Head of caudate nucleus (tissue), 42 donors: ENCODE results near the gene ARMC6.
"Not testable (repeated sequence)": the region's sequence is repeated elsewhere in the genome, so short reads cannot be mapped to it uniquely, and the experiment has no call there.

Experiments
- DNase-seq, 42 donors: peaks; one replicate each; pipeline versions ENCODE4 v3.0.0 to v3.0.0-alpha.2; 2020 to 2021; ENCODE audit warnings: mixed read lengths in 7 of 42
- intact Hi-C: fragments of 100-400 bp; cut with DNase I; formaldehyde crosslinking; loops from one replicate; pipeline ENCODE4 v1.15.0; 2022

ARMC6 gene

GRCh38 chr19:19096641-19097627, 63.5 kb downstream of the ARMC6 start:
- DNase-seq = no peak

GRCh38 chr19:19098084-19098702, 64.8 kb downstream of the ARMC6 start:
- DNase-seq = no peak
- intact Hi-C loops = no loop called here

More at GRCh38 chr19:19096641-19097627, 63.5 kb downstream of the ARMC6 start:
- intact Hi-C loops = no loop called here

GRCh38 chr19:19098703-19099632, 65.6 kb downstream of the ARMC6 start:
- intact Hi-C loops = no loop called here
- no peak for DNase-seq

- intact Hi-C loops = no loop called here
- DNase-seq = no peak
Observed at GRCh38 chr19:19101540-19101939, 68.1 kb downstream of the ARMC6 start.

GRCh38 chr19:19102566-19102965, 69.2 kb downstream of the ARMC6 start:
- DNase-seq, intact Hi-C loops: not testable (repeated sequence)

GRCh38 chr19:19103167-19103566, 69.8 kb downstream of the ARMC6 start:
- intact Hi-C loops = no loop called here

GRCh38 chr19:19105365-19106055, 72.1 kb downstream of the ARMC6 start:
- intact Hi-C loops = no loop called here
- peak in 15 of 42 donors; percentile 12 to 65 (median 36) for DNase-seq

More at GRCh38 chr19:19103167-19103566, 69.8 kb downstream of the ARMC6 start:
- DNase-seq = no peak

GRCh38 chr19:19106056-19106551, 72.7 kb downstream of the ARMC6 start:
- intact Hi-C loops = no loop called here
- peak in 4 of 42 donors; percentile 14 to 30 (median 20) for DNase-seq

- intact Hi-C loops, DNase-seq: not testable (repeated sequence)
Observed at GRCh38 chr19:19106938-19107337, 73.5 kb downstream of the ARMC6 start.

GRCh38 chr19:19107654-19108053, 74.3 kb downstream of the ARMC6 start:
- intact Hi-C loops = no loop called here
- DNase-seq = no peak
